GM12878 (cell line): ENCODE measurements around the gene ARHGAP30. TPM values are rescaled to one million over a fixed set of nuclear protein-coding genes. Genes with fewer than 3 reads are reported as not detected.

Experiments
- ATAC-seq: fragments of 200-7000 bp; cut with Tn5 transposase; 3 replicates; pipeline ENCODE4 v1.9.1; 2020; ENCODE audit warnings: mild to moderate bottlenecking, moderate library complexity
- BruUV-seq: library from RNA; stranded (reverse); fragments of 400-500 nt; replicated peaks from 2 replicates; lab custom pipeline; 2021; lab: Mats Ljungman, UMichigan
- CTCF ChIA-PET: fragments of 300-600 bp; sonication (Branson Sonifier 250); formaldehyde crosslinking; extraction: SDS; loops from one replicate; lab custom pipeline; 2021; ENCODE audit warnings: inconsistent platforms; lab: Yijun Ruan, JAX
- POLR2A ChIA-PET: fragments of 350-600 bp; formaldehyde crosslinking; extraction: SDS; loops from one replicate; lab custom pipeline; 2021; ENCODE audit warnings: inconsistent platforms; lab: Charles Lee
- RAD21 ChIA-PET: fragments of 300-600 bp; sonication (Branson Sonifier 250); formaldehyde crosslinking; loops from one replicate; lab custom pipeline; 2023; ENCODE audit warnings: antibody characterized with exemption; ENCODE audit not compliant: unreplicated experiment; lab: Charles Lee
- SMC1A ChIA-PET: fragments of 300-600 bp; sonication (Branson Sonifier 250); formaldehyde crosslinking; loops from one replicate; lab custom pipeline; 2023; ENCODE audit not compliant: unreplicated experiment, uncharacterized antibody; lab: Charles Lee
- DNase-seq: peaks from one replicate; pipeline ENCODE4 v3.0.0-alpha.2; 2011; ENCODE audit warnings: low read depth, low spot score
- FAIRE-seq: peaks from 3 replicates; lab custom pipeline; 2011; peaks lifted over from hg19 to GRCh38; lab: Jason Lieb, UNC
- H2AFZ ChIP-seq: 2 replicates; pipeline ENCODE4 v1.6.0; 2011; ENCODE audit warnings: low read depth, low read length, control low read depth; ENCODE audit not compliant: control insufficient read depth
- H3K27ac ChIP-seq: 2 replicates; pipeline ENCODE4 v1.5.1; 2011; ENCODE audit warnings: control low read depth; ENCODE audit not compliant: control insufficient read depth, insufficient read depth
- H3K27me3 ChIP-seq, 2 experiments: replicated peaks in 1 of 2; 2 replicates each; pipeline versions ENCODE4 v1.6.0 to v1.6.1; 2011; ENCODE audit warnings: low read length in 1 of 2; ENCODE audit not compliant: control insufficient read depth in 2 of 2, insufficient read depth in 2 of 2
- H3K36me3 ChIP-seq, 2 experiments: 2 replicates each; pipeline ENCODE4 v1.5.1; 2011; ENCODE audit warnings: low read length in 1 of 2; ENCODE audit not compliant: control insufficient read depth in 2 of 2, insufficient read depth in 2 of 2
- H3K4me1 ChIP-seq: 2 replicates; pipeline ENCODE4 v1.6.1; 2011; ENCODE audit warnings: mild to moderate bottlenecking, low read length, moderate library complexity, mixed read lengths; ENCODE audit not compliant: control insufficient read depth, insufficient read depth
- H3K4me2 ChIP-seq: 2 replicates; pipeline ENCODE4 v1.6.0; 2011; ENCODE audit warnings: control low read depth; ENCODE audit not compliant: control insufficient read depth, insufficient read depth
- H3K4me3 ChIP-seq: fragments of 200-600 bp; sonication (generic); 2 replicates; pipeline ENCODE4 v1.5.1; 2016
- H3K79me2 ChIP-seq: 2 replicates; pipeline ENCODE4 v1.6.0; 2011; ENCODE audit warnings: low read length; ENCODE audit not compliant: control insufficient read depth, insufficient read depth
- H3K9ac ChIP-seq: 2 replicates; pipeline ENCODE4 v1.8.0; 2011; ENCODE audit warnings: low read length, control low read depth, mixed read lengths; ENCODE audit not compliant: control insufficient read depth, insufficient read depth
- H3K9me3 ChIP-seq: replicated peaks from 3 replicates; pipeline ENCODE4 v1.5.1; 2011; ENCODE audit warnings: mild to moderate bottlenecking, low read length; ENCODE audit not compliant: control insufficient read depth, insufficient read depth
- H4K20me1 ChIP-seq: 2 replicates; pipeline ENCODE4 v1.6.0; 2011; ENCODE audit not compliant: control insufficient read depth, insufficient read depth
- POLR2A ChIP-seq: IDR thresholded peaks from 2 replicates; pipeline ENCODE4 v1.6.1; 2011; ENCODE audit warnings: low read depth, mild to moderate bottlenecking, low read length
- USF2 ChIP-seq: IDR thresholded peaks from 2 replicates; pipeline ENCODE4 v1.6.1; 2011; ENCODE audit warnings: low read depth, low read length, improper control_type of control experiment, borderline replicate concordance
- WGBS: methylation state at CpG from one replicate; pipeline ENCODE4 v1.1.6; 2016; ENCODE audit warnings: low lambda C conversion rate; ENCODE audit not compliant: insufficient replicate concordance, insufficient coverage; ENCODE audit errors: missing lambda C conversion rate; 5-methylcytosine and 5-hydroxymethylcytosine counted together
- in situ Hi-C: fragments of 300-500 bp; cut with MboI; formaldehyde crosslinking; loops from 9 replicates; pipeline ENCODE4 v1.14.3; 2018; ENCODE audit warnings: mixed read lengths
- intact Hi-C: fragments of 100-400 bp; cut with micrococcal nuclease; formaldehyde crosslinking; loops from one replicate; pipeline ENCODE4 v1.14.2; 2022; ENCODE audit not compliant: unreplicated experiment
- polyA plus RNA-seq, 11 experiments: library from polyadenylated mRNA; depleted of rRNA in 4 of 11; unstranded in 6 of 11; stranded (reverse) in 5 of 11; fragments of >200 nt; fragmentation: Nextera tagmentation in 4 of 11; fragmentation: Illumina TruSeq in 1 of 11; extraction: Ambion mirVana in 4 of 11; extraction: Trizol in 1 of 11; gene quantifications; 1 replicate in 1 of 11; 2 replicates in 10 of 11; pipeline versions ENCODE4 v1.2.1 to v1.2.3, GENCODE V29; 2011 to 2016; ENCODE audit warnings: inconsistent platforms in 2 of 11, missing spikeins in 2 of 11, low read depth in 1 of 11
- total RNA-seq, 4 experiments: library from RNA; depleted of rRNA in 3 of 4; stranded (reverse); fragments of >200 nt in 3 of 4; fragmentation: Illumina TruSeq in 1 of 4; extraction: Trizol in 1 of 4; gene quantifications; 2 replicates each; pipeline versions ENCODE4 v1.2.1 to v1.2.3, GENCODE V29; 2013 to 2021
- TF ChIP-seq, protein P1 (sequence below): IDR thresholded peaks from 2 replicates; pipeline ENCODE4 v1.6.1; 2012; ENCODE audit warnings: low read depth, low read length, improper control_type of control experiment

ARHGAP30 gene
- total and polyA plus RNA-seq, 10 of the 15 experiments (the other 5 are each of a cell fraction or from before 2014, with no cell fraction given): 12.9 to 143 (median 76.3) TPM

DNA sequence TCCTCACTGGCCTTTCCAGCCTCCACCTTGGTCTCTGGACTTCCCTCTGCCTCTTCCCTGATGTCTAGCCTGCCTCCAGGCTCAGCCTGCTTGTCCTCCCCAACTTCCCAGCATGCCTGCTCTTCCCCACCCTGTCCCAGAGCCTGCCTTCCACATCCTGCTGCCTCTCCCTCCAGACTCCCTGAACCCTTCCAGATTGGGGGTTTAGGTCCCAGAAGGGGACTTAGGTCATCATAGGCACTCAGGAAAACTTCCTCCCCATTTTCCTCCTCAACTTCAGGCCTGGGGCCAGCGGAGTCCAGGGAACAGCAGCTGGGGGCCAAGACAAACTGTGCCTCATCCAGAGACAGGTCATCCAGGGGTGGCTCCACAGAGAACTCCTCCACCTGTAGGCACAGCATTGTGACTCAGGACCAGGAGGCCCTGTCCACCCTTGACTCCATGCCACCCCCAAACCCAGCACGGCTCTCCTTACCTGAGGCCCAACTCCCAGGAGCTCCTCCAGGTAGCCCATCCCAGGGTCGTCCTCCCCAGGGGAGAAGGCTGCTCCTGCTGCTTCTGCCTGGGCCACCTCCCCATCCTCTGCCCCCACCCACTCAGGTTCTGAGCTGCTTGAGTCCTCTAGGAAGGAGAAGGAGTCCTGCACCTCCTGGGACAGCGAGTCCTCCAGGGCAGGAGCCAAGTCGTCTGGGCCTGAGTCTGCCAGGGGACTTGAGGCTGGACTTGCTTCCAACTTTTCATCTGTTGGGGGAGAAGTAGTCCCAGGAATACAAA lies 20.6 kb downstream of the ARHGAP30 start:
- Histone ChIP-seq H3K27me3 (no peaks in the 10 kb centered on the region), H4K20me1 (no peaks in the 10 kb centered on the region), H3K4me1 (peaks cover 14% of the 10 kb centered on the region), H3K9me3 (no peaks in the 10 kb centered on the region), H3K79me2 (peaks cover 16% of the 10 kb centered on the region), H3K27ac (no peak overlapping the region), H3K4me3 (no peak overlapping the region), H3K36me3 (peaks cover 22 to 28% of the 10 kb centered on the region in 2 experiments), H3K4me2 (no peak overlapping the region), H2AFZ (no peak overlapping the region), H3K9ac (no peak overlapping the region)
- BruUV-seq: no TSS peak
- no peak for FAIRE-seq
- CTCF ChIA-PET: interaction anchor here (0.6 to 5.4 kb wide), 4 partner anchors 21 to 52 kb away, joined by 3 to 37 read pairs (median 4); no protein-coding TSS in a partner anchor
- SMC1A ChIA-PET: interaction anchor here (1.3 to 7.5 kb wide), 2 partner anchors 19 to 52 kb away, joined by 3 to 134 read pairs; partner anchors contain the start of gene ARHGAP30
- no peak for DNase-seq
- TF ChIP-seq USF2 (no peak), POLR2A (0 out of 2 replicates have a peak, but pooled peaks have one; percentile 54)
- TF ChIP-seq, protein P1, sequence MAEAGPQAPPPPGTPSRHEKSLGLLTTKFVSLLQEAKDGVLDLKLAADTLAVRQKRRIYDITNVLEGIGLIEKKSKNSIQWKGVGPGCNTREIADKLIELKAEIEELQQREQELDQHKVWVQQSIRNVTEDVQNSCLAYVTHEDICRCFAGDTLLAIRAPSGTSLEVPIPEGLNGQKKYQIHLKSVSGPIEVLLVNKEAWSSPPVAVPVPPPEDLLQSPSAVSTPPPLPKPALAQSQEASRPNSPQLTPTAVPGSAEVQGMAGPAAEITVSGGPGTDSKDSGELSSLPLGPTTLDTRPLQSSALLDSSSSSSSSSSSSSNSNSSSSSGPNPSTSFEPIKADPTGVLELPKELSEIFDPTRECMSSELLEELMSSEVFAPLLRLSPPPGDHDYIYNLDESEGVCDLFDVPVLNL: no peak
- WGBS: 98% methylated on average over 5 of the region's 5 CpGs
- no peak for ATAC-seq
- in situ Hi-C loops (no loop called here), intact Hi-C loops (loop anchor here (5.0 kb wide), 1 partner anchor 68 kb away; the partner anchor contains the start of genes NIT1 and PFDN2)
- POLR2A ChIA-PET: interaction anchor here (0.7 to 5.2 kb wide), 4 partner anchors 13 to 28 kb away, joined by 3 to 139 read pairs (median 5); partner anchors contain the start of gene ARHGAP30
- RAD21 ChIA-PET: no interaction called here
